ENCODE data around the gene KAT6B.

Gene KAT6B

DNA sequence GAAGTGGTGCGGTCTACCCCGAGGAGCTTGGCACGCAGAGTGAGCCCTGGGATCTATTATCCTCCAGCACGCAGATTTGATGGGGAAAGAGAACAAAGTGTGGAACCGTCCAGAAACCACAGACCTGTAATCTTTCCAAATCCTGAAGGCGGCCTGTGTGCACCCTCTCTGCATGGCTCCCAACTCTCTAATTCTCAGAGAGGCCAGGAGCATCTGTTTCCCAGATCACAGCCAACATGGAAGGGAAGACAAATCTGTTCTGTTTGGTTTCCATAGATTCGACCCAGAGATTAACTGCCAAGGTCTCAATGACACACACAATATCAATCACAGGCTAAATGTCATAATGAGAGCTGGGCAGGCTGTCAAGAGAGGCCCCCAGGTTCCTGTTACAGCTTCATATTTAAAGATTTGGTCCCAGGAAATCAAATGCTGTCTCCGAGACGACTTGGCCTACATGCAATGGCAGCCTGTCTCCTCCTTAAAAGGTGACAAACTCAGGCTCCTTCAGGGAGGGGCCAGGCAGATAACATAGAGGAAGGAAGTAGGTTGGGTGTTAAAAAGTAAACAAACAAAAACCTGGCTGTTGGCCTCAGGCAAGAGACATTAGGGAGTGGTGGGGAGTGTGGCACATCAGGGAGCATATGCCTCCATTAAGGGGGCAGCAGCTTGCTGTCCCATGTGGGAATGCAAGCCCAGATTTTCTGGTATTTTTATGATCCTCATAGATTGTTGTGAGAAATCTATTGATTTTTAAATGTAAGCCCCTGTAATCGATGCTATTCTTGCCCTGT is 236.3 kb downstream of the KAT6B start:
- TF ChIP-seq, protein P1, sequence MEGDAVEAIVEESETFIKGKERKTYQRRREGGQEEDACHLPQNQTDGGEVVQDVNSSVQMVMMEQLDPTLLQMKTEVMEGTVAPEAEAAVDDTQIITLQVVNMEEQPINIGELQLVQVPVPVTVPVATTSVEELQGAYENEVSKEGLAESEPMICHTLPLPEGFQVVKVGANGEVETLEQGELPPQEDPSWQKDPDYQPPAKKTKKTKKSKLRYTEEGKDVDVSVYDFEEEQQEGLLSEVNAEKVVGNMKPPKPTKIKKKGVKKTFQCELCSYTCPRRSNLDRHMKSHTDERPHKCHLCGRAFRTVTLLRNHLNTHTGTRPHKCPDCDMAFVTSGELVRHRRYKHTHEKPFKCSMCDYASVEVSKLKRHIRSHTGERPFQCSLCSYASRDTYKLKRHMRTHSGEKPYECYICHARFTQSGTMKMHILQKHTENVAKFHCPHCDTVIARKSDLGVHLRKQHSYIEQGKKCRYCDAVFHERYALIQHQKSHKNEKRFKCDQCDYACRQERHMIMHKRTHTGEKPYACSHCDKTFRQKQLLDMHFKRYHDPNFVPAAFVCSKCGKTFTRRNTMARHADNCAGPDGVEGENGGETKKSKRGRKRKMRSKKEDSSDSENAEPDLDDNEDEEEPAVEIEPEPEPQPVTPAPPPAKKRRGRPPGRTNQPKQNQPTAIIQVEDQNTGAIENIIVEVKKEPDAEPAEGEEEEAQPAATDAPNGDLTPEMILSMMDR (IDR thresholded peaks at IDR 0.05; ENCODE audit: extremely low read depth, missing control alignments): no peak
- no peak for DNase-seq (ENCODE audit: low spot score)

DNA sequence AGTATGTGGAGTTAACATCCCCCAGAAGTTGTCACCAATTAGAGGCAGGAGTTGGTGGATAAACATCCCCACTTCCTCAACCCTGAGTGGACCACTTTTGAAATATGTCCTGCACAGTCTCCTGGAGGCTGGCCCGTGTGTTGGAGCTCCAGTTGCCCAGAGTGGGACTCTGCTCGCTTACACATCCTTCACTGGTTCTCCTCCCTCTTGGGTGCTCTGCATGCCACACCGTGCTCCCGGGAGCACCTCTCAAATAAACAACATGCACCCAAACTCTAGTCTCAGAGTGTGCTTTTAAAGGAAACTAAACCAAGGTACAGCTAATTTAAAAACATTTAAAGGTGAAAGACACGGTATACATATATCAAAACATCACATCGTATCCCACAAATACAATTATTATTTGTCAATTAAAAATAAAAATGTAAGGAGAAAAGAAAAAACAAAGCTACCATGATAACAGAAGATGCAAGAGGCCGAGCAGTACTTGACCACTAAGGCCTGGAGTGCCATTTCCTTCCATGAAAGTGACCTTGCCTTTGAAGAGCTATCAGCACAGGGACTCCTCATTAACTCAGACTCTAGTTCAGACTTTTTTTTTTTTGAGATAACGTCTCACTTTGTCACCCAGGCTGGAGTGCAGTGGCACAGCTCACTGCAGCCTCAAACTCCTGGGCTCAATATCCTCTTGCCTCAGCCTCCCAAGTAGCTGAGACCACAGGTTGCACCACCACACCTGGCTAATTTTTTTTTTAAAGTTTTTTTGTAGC is 237.2 kb downstream of the KAT6B start:
- no peak for DNase-seq (ENCODE audit: low spot score)

GRCh38 chr10:75065076-75065475 is 238.7 kb downstream of the KAT6B start:
- TF ChIP-seq, protein P1 (IDR thresholded peaks at IDR 0.05; ENCODE audit: extremely low read depth, missing control alignments): no peak
- DNase-seq (ENCODE audit: low spot score): no peak

More for the DNA sequence above, 237.2 kb downstream of the KAT6B start:
- TF ChIP-seq, protein P1 (IDR thresholded peaks at IDR 0.05; ENCODE audit: extremely low read depth, missing control alignments): no peak

DNA sequence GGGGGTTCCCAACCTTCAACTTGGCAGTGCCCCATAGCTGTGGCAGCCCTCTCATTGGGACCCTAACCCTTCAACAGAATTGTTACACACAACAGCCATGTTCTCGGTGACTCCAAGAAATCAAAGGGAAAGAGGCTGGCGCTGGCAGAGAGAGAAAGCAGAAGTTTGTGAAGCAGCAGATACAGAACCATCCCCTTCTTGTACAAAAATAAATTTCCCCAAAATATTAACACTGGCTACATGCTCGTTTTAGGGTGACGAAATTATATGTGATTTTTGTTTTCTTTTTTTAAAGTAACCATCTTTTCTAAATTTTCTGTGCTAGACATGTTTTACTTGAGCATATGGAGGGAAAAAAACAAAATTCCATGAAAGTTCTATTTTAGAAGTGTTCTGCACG is 239.9 kb downstream of the KAT6B start:
- no peak for DNase-seq (ENCODE audit: low spot score)
- TF ChIP-seq, protein P1 (IDR thresholded peaks at IDR 0.05; ENCODE audit: extremely low read depth, missing control alignments): no peak

GRCh38 chr10:75067272-75067671 is 240.9 kb downstream of the KAT6B start:
- TF ChIP-seq, protein P1 (IDR thresholded peaks at IDR 0.05; ENCODE audit: extremely low read depth, missing control alignments): no peak
- no peak for DNase-seq (ENCODE audit: low spot score)

- no peak for DNase-seq (ENCODE audit: low spot score)
- TF ChIP-seq, protein P1 (IDR thresholded peaks at IDR 0.05; ENCODE audit: extremely low read depth, missing control alignments): no peak
These were observed 242.1 kb downstream of the KAT6B start for GRCh38 chr10:75068523-75068922.

GRCh38 chr10:75070476-75070875 is 244.1 kb downstream of the KAT6B start:
- no peak for DNase-seq (ENCODE audit: low spot score)
- TF ChIP-seq, protein P1 (IDR thresholded peaks at IDR 0.05; ENCODE audit: extremely low read depth, missing control alignments): no peak

All from GM20000 (cell line).